ENCODE measurements around the gene APBB1.

- TF ChIP-seq CTCF (conservative IDR thresholded peaks at IDR 0.05; ENCODE audit: low read depth, low read length) = no peak
- TF ChIP-seq RAD21 (IDR thresholded peaks at IDR 0.05; ENCODE audit: low read length) = no peak
- TF ChIP-seq POLR2A (IDR thresholded peaks at IDR 0.05; ENCODE audit: low read depth, low read length) = no peak
- no peak for TF ChIP-seq FOS (IDR thresholded peaks at IDR 0.05; ENCODE audit: low read depth, low read length)
- TF ChIP-seq USF2 (IDR thresholded peaks at IDR 0.05; ENCODE audit: low read depth, low read length) = no peak
- no peak for TF ChIP-seq CEBPB (IDR thresholded peaks at IDR 0.05; ENCODE audit: low read depth, low read length)
- no peak for TF ChIP-seq MAFK (IDR thresholded peaks at IDR 0.05; ENCODE audit: low read depth, low read length)
These were observed 30.9 kb downstream of the APBB1 start for GRCh38 chr11:6387811-6388599.
